ENCODE data around the gene SDC4.

Gene SDC4

GRCh38 chr20:45291526-45291925, 56.7 kb downstream of the SDC4 start:
- TF ChIP-seq CTCF (conservative IDR thresholded peaks at IDR 0.05; ENCODE audit: low read depth, low read length) = no peak
- H3K4me3 ChIP-seq (ENCODE audit: low read depth, low read length) = no peak overlapping the region
- DNase-seq (ENCODE audit: low read depth) = no peak

- TF ChIP-seq CTCF (conservative IDR thresholded peaks at IDR 0.05; ENCODE audit: low read depth, low read length) = peak; percentile 94
- no peak overlapping the region for H3K4me3 ChIP-seq (ENCODE audit: low read depth, low read length)
- peak; percentile 79 for DNase-seq (ENCODE audit: low read depth)
Observed at GRCh38 chr20:45290677-45291355, 57.4 kb downstream of the SDC4 start.

DNA sequence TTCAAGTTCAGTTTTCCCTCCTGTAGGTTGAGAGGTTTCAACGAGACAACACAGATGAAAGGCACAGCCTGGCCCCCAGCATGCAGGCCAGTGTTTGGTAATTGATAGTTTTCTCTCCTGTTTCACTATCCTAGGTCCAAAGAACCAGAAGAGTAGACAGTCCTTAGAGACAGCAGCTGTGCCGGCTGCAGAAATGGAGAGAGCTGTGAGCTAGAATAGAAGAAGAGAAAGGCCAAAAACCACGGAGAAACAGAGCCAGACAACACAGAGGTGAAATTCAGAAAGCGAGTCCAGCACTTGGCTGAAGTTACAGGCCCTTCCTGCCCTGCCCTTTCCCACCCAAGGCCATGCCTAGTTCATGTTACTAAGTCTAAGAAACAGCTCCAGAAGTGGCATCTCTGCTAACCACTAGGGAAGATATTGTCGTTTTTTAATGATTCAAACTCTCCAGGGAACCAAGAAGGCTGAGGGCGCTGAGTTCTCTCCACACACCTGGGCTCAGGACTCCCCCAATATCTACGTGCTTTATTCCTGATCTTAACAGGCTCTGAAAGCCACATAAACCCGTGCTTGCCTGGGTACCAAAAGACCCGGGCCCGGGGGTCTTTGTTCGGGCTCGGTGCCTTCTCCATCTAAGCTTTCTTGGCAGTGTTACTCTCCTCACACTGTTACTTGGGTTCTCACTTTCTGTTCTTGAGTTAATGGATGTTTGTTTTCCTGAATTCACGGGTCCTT, 58.1 kb downstream of the SDC4 start:
- TF ChIP-seq CTCF (conservative IDR thresholded peaks at IDR 0.05; ENCODE audit: low read depth, low read length) = no peak
- no peak for DNase-seq (ENCODE audit: low read depth)
- H3K4me3 ChIP-seq (ENCODE audit: low read depth, low read length) = no peak overlapping the region

DNA sequence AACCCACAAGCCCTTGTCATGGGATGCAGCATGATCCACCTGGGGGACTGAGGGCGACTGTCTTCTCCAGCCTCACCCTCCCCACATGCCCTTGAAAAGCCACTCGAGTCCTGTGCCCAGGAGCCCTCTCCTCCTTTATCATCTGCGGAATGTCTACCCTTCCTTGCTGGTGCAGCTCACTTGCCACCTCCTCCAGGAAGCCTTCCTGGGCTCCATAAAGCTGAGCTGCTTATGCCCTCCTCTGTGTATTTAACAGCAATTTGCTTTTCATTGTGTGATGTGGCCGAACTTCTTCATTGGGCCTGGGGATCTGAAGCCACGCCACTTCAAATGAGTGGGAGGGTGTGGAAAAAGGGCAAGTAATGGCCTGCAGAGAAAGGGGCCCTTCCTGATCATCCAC, 59.4 kb downstream of the SDC4 start:
- no peak for DNase-seq (ENCODE audit: low read depth)
- TF ChIP-seq CTCF (conservative IDR thresholded peaks at IDR 0.05; ENCODE audit: low read depth, low read length) = no peak
- H3K4me3 ChIP-seq (ENCODE audit: low read depth, low read length) = no peak overlapping the region

DNA sequence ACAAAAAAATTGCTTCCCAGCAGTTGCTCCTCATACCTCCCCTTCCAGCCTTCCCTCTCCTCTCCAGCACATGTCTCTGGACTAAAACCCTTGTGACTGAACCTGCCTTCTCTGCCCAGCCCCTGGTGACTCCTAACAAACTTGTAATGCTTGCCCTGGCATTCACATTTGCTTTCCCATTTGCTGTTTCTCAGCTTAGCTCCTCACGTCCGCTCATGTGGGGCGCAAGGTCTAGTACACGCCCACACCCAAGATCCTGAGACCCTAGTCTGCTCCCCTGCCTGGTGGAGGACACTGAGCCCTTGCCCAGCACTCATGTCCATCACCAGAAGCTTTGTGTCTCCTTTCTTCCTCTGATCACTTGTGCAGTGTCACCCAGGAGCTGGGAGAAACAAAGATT, 59.8 kb downstream of the SDC4 start:
- no peak for TF ChIP-seq CTCF (conservative IDR thresholded peaks at IDR 0.05; ENCODE audit: low read depth, low read length)
- H3K4me3 ChIP-seq (ENCODE audit: low read depth, low read length) = no peak overlapping the region
- no peak for DNase-seq (ENCODE audit: low read depth)

DNA sequence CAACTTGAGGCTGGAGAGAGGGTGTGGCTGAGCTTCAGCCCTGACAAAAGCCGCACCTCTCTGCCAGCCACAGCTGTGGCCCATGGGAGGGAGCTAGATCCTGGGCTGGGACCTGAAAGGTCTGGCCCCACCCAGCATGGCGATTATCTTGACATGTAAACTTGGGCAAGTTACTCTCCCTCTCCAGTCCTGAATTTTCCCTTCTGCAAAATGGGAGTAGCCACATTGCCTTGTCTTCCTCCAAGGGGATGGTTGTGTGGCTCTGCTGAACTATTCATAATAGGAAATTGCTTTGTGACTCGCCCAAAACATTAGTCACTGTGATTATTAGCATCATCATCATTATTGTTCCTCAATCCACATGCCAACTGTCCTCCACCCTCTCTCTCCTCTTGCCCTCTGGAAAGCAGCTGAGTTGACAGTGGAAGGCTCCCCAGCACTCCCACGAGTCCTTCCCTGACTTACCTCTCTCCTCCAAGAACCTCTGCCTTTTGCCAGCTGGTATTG, 64.6 kb downstream of the SDC4 start:
- TF ChIP-seq CTCF (conservative IDR thresholded peaks at IDR 0.05; ENCODE audit: low read depth, low read length) = no peak
- H3K4me3 ChIP-seq (ENCODE audit: low read depth, low read length) = no peak overlapping the region
- DNase-seq (ENCODE audit: low read depth) = no peak

Measured in choroid plexus epithelial cell (primary cell).